Astrocyte (in vitro differentiated cells and primary cell): ENCODE measurements around the gene NTRK3.

Experiments used
- EZH2 ChIP-seq: IDR thresholded peaks from 2 replicates; pipeline ENCODE4 v1.6.1; 2012; ENCODE audit warnings: mild to moderate bottlenecking, low read length, inconsistent platforms; ENCODE audit not compliant: insufficient read depth
- TF ChIP-seq, protein P1 (sequence below): IDR thresholded peaks from 2 replicates; pipeline ENCODE4 v1.5.1; 2011; ENCODE audit warnings: low read depth, mild to moderate bottlenecking, inconsistent platforms, low read length, moderate library complexity; ENCODE audit not compliant: insufficient read depth

DNA sequence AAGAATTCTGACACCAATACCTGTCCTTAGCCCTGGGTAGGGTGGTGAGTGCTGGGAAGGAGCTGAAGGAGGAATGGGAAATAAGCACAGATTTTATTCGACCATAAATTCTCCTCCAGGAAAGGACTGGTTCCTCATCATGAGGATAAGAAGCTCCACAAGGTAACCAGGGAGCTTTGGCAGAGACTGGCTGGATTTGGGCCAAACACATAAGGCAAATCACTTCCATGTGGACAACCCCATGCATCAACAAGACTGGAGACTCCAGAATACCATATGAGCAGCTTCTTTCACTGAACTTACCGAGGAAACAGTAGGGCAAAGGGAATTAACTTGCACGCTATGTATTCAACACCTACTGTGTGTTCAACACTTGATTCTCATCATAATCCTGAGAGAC, 312.5 kb downstream of the NTRK3 start:
- TF ChIP-seq, protein P1, sequence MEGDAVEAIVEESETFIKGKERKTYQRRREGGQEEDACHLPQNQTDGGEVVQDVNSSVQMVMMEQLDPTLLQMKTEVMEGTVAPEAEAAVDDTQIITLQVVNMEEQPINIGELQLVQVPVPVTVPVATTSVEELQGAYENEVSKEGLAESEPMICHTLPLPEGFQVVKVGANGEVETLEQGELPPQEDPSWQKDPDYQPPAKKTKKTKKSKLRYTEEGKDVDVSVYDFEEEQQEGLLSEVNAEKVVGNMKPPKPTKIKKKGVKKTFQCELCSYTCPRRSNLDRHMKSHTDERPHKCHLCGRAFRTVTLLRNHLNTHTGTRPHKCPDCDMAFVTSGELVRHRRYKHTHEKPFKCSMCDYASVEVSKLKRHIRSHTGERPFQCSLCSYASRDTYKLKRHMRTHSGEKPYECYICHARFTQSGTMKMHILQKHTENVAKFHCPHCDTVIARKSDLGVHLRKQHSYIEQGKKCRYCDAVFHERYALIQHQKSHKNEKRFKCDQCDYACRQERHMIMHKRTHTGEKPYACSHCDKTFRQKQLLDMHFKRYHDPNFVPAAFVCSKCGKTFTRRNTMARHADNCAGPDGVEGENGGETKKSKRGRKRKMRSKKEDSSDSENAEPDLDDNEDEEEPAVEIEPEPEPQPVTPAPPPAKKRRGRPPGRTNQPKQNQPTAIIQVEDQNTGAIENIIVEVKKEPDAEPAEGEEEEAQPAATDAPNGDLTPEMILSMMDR = no peak
- TF ChIP-seq EZH2 = no peak
